WTC11 (cell line): Measurements from ENCODE around the gene CABP1.

Experiments
- ELF4 ChIP-seq: sonication (generic); formaldehyde crosslinking; IDR thresholded peaks from 2 replicates; pipeline ENCODE4 v1.8.1; 2022; ENCODE audit warnings: low read depth, mild to moderate bottlenecking, moderate library complexity, missing genetic modification reagents
- ETV6 ChIP-seq: sonication (generic); formaldehyde crosslinking; IDR thresholded peaks from 2 replicates; pipeline ENCODE4 v1.8.1; 2022; ENCODE audit warnings: mild to moderate bottlenecking, missing genetic modification reagents
- NR2C2 ChIP-seq: sonication (generic); formaldehyde crosslinking; IDR thresholded peaks from 2 replicates; pipeline ENCODE4 v1.8.0; 2022; ENCODE audit warnings: mild to moderate bottlenecking, missing genetic modification reagents
- PRDM15 ChIP-seq: sonication (generic); formaldehyde crosslinking; IDR thresholded peaks from 2 replicates; pipeline ENCODE4 v1.8.0; 2022; ENCODE audit warnings: missing genetic modification reagents
- SOX15 ChIP-seq: fragments of 250-450 bp; sonication (Bioruptor Pico); IDR thresholded peaks from 2 replicates; pipeline ENCODE4 v1.9.0; 2021; ENCODE audit warnings: mild to moderate bottlenecking
- TF ChIP-seq, protein P1 (sequence below): fragments of 200-600 bp; IDR thresholded peaks from 2 replicates; pipeline ENCODE4 v1.8.0; 2022; ENCODE audit warnings: antibody characterized with exemption

- TF ChIP-seq ELF4 (CRISPR knock-in tag) = no peak
- TF ChIP-seq, protein P1, sequence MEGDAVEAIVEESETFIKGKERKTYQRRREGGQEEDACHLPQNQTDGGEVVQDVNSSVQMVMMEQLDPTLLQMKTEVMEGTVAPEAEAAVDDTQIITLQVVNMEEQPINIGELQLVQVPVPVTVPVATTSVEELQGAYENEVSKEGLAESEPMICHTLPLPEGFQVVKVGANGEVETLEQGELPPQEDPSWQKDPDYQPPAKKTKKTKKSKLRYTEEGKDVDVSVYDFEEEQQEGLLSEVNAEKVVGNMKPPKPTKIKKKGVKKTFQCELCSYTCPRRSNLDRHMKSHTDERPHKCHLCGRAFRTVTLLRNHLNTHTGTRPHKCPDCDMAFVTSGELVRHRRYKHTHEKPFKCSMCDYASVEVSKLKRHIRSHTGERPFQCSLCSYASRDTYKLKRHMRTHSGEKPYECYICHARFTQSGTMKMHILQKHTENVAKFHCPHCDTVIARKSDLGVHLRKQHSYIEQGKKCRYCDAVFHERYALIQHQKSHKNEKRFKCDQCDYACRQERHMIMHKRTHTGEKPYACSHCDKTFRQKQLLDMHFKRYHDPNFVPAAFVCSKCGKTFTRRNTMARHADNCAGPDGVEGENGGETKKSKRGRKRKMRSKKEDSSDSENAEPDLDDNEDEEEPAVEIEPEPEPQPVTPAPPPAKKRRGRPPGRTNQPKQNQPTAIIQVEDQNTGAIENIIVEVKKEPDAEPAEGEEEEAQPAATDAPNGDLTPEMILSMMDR = no peak
- no peak for TF ChIP-seq PRDM15 (CRISPR knock-in tag)
- TF ChIP-seq NR2C2 (CRISPR knock-in tag) = no peak
- no peak for TF ChIP-seq SOX15 (CRISPR knock-in tag)
- TF ChIP-seq ETV6 (CRISPR knock-in tag) = no peak
Measured at GRCh38 chr12:120642121-120642520, 1.7 kb downstream of the CABP1 start.
